ENCODE results near the gene KATNIP. TPM values are rescaled to one million over a fixed set of nuclear protein-coding genes. Genes with fewer than 3 reads are reported as not detected.
A peak's percentile ranks its signal among the peaks of the same experiment; 100 is the strongest.

Gene KATNIP
- total and polyA plus RNA-seq, 2 of the 13 experiments (the other 11 are each of a cell fraction or from before 2014, with no cell fraction given) = 9.7 to 12.0 TPM

DNA sequence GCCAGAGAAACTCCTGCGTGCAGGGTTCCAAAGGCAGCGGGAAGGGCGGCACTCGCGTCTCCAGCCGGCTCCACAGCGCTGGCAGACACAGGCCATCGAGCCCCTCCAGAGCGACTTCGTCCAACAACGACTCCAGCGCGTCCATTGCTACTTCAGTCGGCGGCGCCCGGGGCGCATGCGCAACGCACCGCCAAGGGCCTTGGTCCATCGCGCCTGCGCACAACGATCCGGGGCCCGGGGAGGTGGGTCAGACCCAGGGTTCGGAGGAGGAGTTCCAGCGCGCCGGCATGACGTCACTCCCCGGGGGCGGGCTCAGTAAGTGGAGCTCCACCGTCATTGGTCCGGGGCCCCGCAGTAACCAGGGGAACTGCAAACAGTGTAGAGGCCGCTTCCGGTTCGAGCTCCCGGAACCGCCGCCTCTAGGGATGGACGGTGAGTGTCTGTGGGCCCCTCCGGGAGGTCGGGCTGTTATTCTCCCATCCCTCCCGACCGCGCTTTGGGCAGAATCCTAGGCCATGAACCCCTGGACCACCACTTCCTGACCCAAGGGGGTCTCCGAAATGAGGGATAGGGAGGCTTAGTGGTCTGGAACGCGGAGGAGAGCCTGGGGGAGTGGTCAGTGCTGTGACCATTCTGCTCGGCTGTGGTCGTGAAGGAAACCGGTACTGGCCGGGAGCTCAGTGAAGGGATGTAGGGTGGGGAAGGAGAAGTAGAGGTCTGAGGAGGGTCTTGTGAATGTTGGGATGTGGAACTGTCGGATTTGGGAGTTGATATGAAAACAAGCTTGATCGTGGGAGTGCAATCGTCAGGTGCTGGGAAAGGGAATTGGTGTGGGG, at the start of gene KATNIP, which contains the start of gene GTF3C1 (continued):
- TF ChIP-seq EED (CRISPR knock-in tag; IDR thresholded peaks at IDR 0.05) = no peak
- TF ChIP-seq ZNF260 (CRISPR knock-in tag; IDR thresholded peaks at IDR 0.05; ENCODE audit: borderline replicate concordance, low read depth) = no peak
- TF ChIP-seq, protein P1, sequence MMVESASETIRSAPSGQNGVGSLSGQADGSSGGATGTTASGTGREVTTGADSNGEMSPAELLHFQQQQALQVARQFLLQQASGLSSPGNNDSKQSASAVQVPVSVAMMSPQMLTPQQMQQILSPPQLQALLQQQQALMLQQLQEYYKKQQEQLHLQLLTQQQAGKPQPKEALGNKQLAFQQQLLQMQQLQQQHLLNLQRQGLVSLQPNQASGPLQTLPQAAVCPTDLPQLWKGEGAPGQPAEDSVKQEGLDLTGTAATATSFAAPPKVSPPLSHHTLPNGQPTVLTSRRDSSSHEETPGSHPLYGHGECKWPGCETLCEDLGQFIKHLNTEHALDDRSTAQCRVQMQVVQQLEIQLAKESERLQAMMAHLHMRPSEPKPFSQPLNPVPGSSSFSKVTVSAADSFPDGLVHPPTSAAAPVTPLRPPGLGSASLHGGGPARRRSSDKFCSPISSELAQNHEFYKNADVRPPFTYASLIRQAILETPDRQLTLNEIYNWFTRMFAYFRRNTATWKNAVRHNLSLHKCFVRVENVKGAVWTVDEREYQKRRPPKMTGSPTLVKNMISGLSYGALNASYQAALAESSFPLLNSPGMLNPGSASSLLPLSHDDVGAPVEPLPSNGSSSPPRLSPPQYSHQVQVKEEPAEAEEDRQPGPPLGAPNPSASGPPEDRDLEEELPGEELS (CRISPR knock-in tag; IDR thresholded peaks at IDR 0.05) = peak; percentile 42; the same call in 1 of the 2 replicates
- TF ChIP-seq, protein P2, sequence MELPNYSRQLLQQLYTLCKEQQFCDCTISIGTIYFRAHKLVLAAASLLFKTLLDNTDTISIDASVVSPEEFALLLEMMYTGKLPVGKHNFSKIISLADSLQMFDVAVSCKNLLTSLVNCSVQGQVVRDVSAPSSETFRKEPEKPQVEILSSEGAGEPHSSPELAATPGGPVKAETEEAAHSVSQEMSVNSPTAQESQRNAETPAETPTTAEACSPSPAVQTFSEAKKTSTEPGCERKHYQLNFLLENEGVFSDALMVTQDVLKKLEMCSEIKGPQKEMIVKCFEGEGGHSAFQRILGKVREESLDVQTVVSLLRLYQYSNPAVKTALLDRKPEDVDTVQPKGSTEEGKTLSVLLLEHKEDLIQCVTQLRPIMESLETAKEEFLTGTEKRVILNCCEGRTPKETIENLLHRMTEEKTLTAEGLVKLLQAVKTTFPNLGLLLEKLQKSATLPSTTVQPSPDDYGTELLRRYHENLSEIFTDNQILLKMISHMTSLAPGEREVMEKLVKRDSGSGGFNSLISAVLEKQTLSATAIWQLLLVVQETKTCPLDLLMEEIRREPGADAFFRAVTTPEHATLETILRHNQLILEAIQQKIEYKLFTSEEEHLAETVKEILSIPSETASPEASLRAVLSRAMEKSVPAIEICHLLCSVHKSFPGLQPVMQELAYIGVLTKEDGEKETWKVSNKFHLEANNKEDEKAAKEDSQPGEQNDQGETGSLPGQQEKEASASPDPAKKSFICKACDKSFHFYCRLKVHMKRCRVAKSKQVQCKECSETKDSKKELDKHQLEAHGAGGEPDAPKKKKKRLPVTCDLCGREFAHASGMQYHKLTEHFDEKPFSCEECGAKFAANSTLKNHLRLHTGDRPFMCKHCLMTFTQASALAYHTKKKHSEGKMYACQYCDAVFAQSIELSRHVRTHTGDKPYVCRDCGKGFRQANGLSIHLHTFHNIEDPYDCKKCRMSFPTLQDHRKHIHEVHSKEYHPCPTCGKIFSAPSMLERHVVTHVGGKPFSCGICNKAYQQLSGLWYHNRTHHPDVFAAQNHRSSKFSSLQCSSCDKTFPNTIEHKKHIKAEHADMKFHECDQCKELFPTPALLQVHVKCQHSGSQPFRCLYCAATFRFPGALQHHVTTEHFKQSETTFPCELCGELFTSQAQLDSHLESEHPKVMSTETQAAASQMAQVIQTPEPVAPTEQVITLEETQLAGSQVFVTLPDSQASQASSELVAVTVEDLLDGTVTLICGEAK (IDR thresholded peaks at IDR 0.05) = peak; percentile 27
- TF ChIP-seq, protein P2 (CRISPR knock-in tag; IDR thresholded peaks at IDR 0.05) = no peak; the same call in 1 of the 2 replicates
- no peak for TF ChIP-seq ZNF138 (CRISPR knock-in tag; IDR thresholded peaks at IDR 0.05; ENCODE audit: low read depth)
- TF ChIP-seq, protein P3, sequence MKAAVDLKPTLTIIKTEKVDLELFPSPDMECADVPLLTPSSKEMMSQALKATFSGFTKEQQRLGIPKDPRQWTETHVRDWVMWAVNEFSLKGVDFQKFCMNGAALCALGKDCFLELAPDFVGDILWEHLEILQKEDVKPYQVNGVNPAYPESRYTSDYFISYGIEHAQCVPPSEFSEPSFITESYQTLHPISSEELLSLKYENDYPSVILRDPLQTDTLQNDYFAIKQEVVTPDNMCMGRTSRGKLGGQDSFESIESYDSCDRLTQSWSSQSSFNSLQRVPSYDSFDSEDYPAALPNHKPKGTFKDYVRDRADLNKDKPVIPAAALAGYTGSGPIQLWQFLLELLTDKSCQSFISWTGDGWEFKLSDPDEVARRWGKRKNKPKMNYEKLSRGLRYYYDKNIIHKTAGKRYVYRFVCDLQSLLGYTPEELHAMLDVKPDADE (CRISPR knock-in tag; IDR thresholded peaks at IDR 0.05) = peak; percentile 24; the same call in 1 of the 2 replicates
- TF ChIP-seq, protein P4, sequence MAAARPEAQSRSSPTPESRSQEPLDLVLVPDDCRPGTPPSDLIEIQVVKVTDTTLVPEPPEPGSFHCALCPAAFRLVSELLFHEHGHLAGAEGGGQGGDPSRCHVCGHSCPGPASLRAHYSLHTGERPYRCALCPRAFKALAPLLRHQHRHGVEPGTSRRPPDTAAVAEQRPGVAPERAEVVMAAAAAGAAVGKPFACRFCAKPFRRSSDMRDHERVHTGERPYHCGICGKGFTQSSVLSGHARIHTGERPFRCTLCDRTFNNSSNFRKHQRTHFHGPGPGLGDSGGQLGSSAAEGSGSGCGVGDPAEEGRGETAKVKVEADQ (CRISPR knock-in tag; IDR thresholded peaks at IDR 0.05; ENCODE audit: borderline replicate concordance) = 0 out of 2 replicates have a peak, but pooled peaks have one; percentile 86
- no peak for TF ChIP-seq ZNF7 (CRISPR knock-in tag; IDR thresholded peaks at IDR 0.05)
- TF ChIP-seq, protein P5, sequence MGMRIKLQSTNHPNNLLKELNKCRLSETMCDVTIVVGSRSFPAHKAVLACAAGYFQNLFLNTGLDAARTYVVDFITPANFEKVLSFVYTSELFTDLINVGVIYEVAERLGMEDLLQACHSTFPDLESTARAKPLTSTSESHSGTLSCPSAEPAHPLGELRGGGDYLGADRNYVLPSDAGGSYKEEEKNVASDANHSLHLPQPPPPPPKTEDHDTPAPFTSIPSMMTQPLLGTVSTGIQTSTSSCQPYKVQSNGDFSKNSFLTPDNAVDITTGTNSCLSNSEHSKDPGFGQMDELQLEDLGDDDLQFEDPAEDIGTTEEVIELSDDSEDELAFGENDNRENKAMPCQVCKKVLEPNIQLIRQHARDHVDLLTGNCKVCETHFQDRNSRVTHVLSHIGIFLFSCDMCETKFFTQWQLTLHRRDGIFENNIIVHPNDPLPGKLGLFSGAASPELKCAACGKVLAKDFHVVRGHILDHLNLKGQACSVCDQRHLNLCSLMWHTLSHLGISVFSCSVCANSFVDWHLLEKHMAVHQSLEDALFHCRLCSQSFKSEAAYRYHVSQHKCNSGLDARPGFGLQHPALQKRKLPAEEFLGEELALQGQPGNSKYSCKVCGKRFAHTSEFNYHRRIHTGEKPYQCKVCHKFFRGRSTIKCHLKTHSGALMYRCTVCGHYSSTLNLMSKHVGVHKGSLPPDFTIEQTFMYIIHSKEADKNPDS (CRISPR knock-in tag; IDR thresholded peaks at IDR 0.05) = 0 out of 2 replicates have a peak, but pooled peaks have one; percentile 36
- TF ChIP-seq POLR2G (IDR thresholded peaks at IDR 0.05; ENCODE audit: low read depth, low read length) = peak; percentile 96
- peak; percentile 70; the same call in 1 of the 2 replicates for TF ChIP-seq FOXK1 (CRISPR knock-in tag; IDR thresholded peaks at IDR 0.05; ENCODE audit: borderline replicate concordance, low read depth)

Data from HepG2 (cell line).